ENCODE measurements around the gene CKAP2L. TPM values are rescaled to one million over a fixed set of nuclear protein-coding genes. Genes with fewer than 3 reads are reported as not detected.
A peak's percentile ranks its signal among the peaks of the same experiment; 100 is the strongest.

The CKAP2L gene
- total and polyA plus RNA-seq, 10 of the 15 experiments (the other 5 are each of a cell fraction or from before 2014, with no cell fraction given) = 10.5 to 37.4 (median 20.2) TPM

GRCh38 chr2:112764071-112765044, at the start of gene CKAP2L (continued):
- TF ChIP-seq NKRF (conservative IDR thresholded peaks at IDR 0.05) (peak; percentile 100), SIN3A (IDR thresholded peaks at IDR 0.05; ENCODE audit: low read depth, low read length) (peak; percentile 100), IRF3 (IDR thresholded peaks at IDR 0.05) (peak; percentile 80), TAF1 (IDR thresholded peaks at IDR 0.05; ENCODE audit: borderline replicate concordance, low read depth, low read length) (peak; percentile 39; the same call in 1 of the 2 replicates), POLR2A (IDR thresholded peaks at IDR 0.05; ENCODE audit: low read depth, low read length) (peak; percentile 79), RUNX3 (IDR thresholded peaks at IDR 0.05; ENCODE audit: low read length) (peak; percentile 80), FOXM1 (IDR thresholded peaks at IDR 0.05; ENCODE audit: low read depth, low read length) (peak; percentile 96), RELB (IDR thresholded peaks at IDR 0.05; ENCODE audit: low read depth) (peak; percentile 50; the same call in 1 of the 2 replicates), LARP7 (IDR thresholded peaks at IDR 0.05) (0 out of 2 replicates have a peak, but pooled peaks have one; percentile 40), MAX (IDR thresholded peaks at IDR 0.05; ENCODE audit: low read depth, low read length) (peak; percentile 85; the same call in 1 of the 2 replicates), GATAD2B (conservative IDR thresholded peaks at IDR 0.05; ENCODE audit: low read depth) (peak; percentile 56; the same call in 1 of the 2 replicates), KLF5 (IDR thresholded peaks at IDR 0.05; ENCODE audit: partially characterized antibody) (peak; percentile 84), POLR2AphosphoS5 (IDR thresholded peaks at IDR 0.05; ENCODE audit: low read length) (no peak), NFYA (IDR thresholded peaks at IDR 0.05; ENCODE audit: borderline replicate concordance, low read depth, low read length) (peak; percentile 72), ZNF207 (IDR thresholded peaks at IDR 0.05; ENCODE audit: borderline replicate concordance) (0 out of 2 replicates have a peak, but pooled peaks have one; percentile 38), HDGF (IDR thresholded peaks at IDR 0.05) (peak; percentile 64; the same call in 1 of the 2 replicates), IKZF1 (conservative IDR thresholded peaks at IDR 0.05) (0 out of 2 replicates have a peak, but pooled peaks have one; percentile 24), TCF7 (IDR thresholded peaks at IDR 0.05; ENCODE audit: borderline replicate concordance) (no peak), FOS (IDR thresholded peaks at IDR 0.05; ENCODE audit: borderline replicate concordance, extremely low read depth, insufficient read length) (peak; percentile 56), PKNOX1 (IDR thresholded peaks at IDR 0.05) (peak; percentile 47; the same call in 1 of the 2 replicates), RFX5 (IDR thresholded peaks at IDR 0.05; ENCODE audit: low read depth, low read length) (peak; percentile 80), ZBTB33 (IDR thresholded peaks at IDR 0.05) (no peak)
